NOMO-1 treated with dmso at 0.1 percent for 144 hours (cell line): ENCODE results near the gene STX2.
A peak's percentile ranks its signal among the peaks of the same experiment; 100 is the strongest.
"Not testable (repeated sequence)": the region's sequence is repeated elsewhere in the genome, so short reads cannot be mapped to it uniquely, and the experiment has no call there.

Source experiments
- DNase-seq: peaks from one replicate; lab custom pipeline; 2025; ENCODE audit not compliant: unreplicated experiment; lab: John Stamatoyannopoulos, UW

The STX2 gene

DNA sequence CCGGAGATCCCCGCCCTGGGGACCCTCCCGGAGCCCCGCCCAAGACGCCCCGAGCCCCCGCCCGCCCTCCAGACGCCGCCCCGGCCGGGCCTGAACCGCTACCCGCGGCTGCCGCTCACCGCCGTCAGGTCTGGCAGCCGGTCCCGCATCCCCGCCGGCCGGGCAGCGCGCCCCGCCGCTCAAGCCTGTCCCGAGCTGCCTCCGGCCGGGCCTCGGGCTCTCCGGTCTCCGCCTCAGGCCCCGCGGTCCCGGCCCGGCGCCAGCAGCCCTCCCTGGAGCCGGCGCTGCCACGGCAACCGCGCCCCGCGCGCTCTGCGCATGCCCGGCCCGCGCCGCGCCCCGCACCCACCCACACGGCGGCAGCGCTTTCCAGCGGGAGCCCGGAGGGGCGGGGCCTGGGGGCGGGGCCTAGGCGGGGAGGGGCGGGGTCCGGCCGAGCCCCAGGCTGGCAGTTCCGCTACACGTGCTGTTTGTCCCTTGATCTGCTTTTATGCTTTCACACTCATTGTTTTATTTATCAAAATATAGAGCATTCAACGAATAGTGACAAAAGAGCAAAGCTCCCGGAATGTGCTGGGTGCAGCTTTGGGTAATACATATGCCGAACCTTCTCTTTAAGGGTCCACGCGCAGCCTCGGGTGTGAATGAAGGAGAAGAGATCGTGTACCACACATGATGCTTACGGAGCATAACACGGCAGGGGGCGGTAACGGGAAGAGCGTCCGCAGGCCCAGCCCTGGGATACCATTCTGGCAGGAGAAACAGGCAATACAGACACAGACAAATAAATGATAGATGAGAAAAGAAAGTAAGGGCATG is at the start of gene STX2:
TSS of gene STX2 (minus strand) at position 300 of the 819 bp plus-strand sequence. CDS start at position 149, 151 bp downstream.
- DNase-seq: peak; percentile 44

- not testable (repeated sequence) for DNase-seq
Observed at GRCh38 chr12:130887190-130887589, 48.1 kb upstream of the STX2 start.

- DNase-seq: no peak
Observed at GRCh38 chr12:130881548-130881947, 42.5 kb upstream of the STX2 start.

DNA sequence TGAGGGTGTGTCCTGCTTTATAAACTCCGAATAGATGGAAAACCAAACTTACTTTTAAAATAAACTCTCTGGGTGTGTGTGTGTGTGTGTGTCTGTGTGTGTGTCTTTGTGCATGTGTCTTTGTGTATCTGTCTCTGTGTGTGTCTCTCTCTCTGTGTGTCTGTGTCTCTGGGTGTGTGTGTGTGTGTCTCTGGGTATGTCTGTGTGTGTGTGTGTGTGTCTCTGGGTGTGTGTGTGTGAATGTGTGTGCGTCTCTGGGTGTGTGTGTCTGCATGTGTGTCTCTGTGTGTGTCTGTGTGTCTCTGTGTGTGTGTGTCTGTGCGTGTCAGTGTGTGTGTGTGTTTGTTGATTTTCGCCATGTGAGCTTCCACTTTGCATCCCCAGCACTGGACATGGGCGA is 42.0 kb upstream of the STX2 start:
- DNase-seq: no peak

DNA sequence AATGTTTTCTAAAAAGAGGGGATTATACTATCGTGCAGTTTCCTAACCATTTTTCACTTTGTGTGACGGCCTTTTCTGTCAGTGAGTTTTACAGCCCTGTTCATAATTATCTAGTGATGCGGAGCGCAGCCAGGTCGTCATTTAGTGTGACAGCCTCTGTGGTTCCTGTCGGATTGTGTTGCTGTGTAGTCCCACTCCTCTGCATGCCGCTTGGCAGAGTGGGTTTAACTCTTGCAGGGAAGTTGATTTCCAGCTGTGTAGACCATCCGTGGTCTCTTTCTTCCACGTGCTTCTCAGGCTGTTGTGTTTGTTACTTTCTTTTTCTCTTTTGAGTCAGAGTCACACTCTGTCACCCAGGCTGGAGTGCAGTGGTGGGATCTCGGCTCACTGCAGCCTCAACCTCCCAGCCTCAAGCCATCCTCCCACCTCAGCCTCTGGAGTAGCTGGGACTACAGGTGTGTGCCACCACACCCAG is 41.4 kb upstream of the STX2 start:
- DNase-seq: no peak

GRCh38 chr12:130879781-130880389 is 40.8 kb upstream of the STX2 start:
- DNase-seq: no peak

- no peak for DNase-seq
Observed at GRCh38 chr12:130879212-130879686, 40.2 kb upstream of the STX2 start.

GRCh38 chr12:130878193-130879185 is 39.4 kb upstream of the STX2 start:
- no peak for DNase-seq

- DNase-seq: no peak
Observed at GRCh38 chr12:130877333-130877732, 38.3 kb upstream of the STX2 start.

DNA sequence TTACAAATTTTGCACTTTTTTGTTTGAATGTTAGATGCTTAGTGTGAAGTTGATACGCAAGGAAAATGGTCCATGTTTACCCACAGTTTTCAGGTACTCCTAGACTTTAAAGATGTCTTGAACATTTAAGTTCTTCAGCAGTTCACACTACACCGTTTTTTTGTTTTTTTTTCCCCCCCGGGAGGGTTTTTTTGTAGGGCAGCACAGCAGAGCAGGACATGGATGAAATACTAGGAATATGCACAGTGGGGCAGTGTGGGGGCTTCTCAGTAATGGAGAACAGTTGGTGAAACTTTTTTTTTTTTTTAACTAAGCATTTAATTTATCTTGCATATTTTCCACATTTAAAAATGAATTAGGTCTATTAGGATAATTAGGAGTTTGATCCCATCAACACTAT is 37.7 kb upstream of the STX2 start:
- DNase-seq: no peak

GRCh38 chr12:130876297-130876696 is 37.2 kb upstream of the STX2 start:
- no peak for DNase-seq

DNA sequence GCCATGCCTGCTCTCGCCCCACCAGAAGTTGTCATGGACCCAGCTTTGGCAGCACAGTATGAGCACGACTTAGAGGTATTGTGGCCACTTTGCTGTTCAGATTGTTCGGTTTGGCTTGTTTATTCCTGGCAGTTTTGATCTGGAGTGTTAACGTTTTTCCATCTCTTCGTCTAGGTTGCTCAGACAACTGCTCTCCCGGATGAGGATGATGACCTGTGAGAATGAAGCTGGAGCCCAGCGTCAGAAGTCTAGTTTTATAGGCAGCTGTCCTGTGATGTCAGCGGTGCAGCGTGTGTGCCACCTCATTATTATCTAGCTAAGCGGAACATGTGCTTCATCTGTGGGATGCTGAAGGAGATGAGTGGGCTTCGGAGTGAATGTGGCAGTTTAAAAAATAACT is 36.7 kb upstream of the STX2 start:
- DNase-seq: not testable (repeated sequence)

DNA sequence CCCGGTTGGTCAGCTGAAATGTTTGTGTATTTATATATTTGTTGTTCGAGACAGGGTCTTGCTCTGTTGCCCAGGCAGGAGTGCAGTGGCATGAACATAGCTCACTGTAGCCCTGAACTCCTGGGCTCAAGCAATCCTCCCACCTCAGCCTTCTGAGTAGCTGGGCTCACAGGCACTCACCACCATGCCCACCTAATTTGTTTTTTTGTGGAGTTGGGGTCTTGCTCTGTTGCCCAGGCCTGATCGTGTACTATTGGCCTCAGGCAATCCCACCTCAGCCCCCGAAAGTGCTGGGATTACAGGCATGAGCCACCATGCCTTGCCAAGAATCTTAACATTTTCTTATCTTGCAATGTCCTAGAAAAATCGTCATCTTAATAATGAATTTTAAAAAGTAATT is 36.1 kb upstream of the STX2 start:
- DNase-seq: no peak

DNA sequence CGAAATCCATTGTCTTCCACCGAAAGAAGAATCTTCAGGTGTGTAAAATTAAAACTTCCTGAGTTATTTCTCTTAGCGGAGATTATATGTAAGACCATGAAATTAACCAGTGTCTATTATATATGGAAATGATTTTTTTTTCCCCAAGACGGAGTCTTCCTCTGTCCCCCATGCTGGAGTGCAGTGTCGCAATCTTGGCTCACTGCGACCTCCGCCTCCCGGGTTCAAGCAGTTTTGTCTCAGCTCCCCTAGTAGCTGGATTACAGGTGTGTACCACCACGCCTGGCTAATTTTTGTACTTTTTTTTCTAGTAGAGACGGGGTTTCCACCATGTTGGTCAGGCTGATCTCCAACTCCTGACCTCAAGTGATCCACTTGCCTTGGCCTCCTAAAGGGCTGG is 35.6 kb upstream of the STX2 start:
- DNase-seq: no peak

- no peak for DNase-seq
Observed at GRCh38 chr12:130873825-130874224, 34.8 kb upstream of the STX2 start.

GRCh38 chr12:130873106-130873795 is 34.2 kb upstream of the STX2 start:
- no peak for DNase-seq

- no peak for DNase-seq
Observed at GRCh38 chr12:130872179-130873096, 33.4 kb upstream of the STX2 start.

GRCh38 chr12:130871286-130872178 is 32.5 kb upstream of the STX2 start, which contains the start of gene RAN:
Gene RAN, plus strand, starts transcription at chr12:130872066. Its CDS starts 528 bp downstream, at chr12:130872594.
- DNase-seq: peak; percentile 82
